Type B pancreatic cell (in vitro differentiated cells): Measurements from ENCODE around the gene CIAO2A. TPM values are rescaled to one million over a fixed set of nuclear protein-coding genes. Genes with fewer than 3 reads are reported as not detected.

Experiments
- DNase-seq: peaks from one replicate; pipeline ENCODE4 v3.0.0; 2021; ENCODE audit warnings: mixed read lengths; ENCODE audit not compliant: unreplicated experiment; ENCODE audit errors: extremely low spot score
- H3K27ac Mint-ChIP-seq: 2 replicates; pipeline ENCODE4 v1.8.0; 2021; ENCODE audit warnings: mild to moderate bottlenecking, mixed read lengths
- H3K27me3 Mint-ChIP-seq: 2 replicates; pipeline ENCODE4 v1.8.0; 2021; ENCODE audit warnings: mixed read lengths
- H3K36me3 Mint-ChIP-seq: 2 replicates; pipeline ENCODE4 v1.8.0; 2021; ENCODE audit warnings: mixed read lengths
- H3K4me1 Mint-ChIP-seq: one replicate; pipeline ENCODE4 v1.8.0; 2021; ENCODE audit warnings: mixed read lengths; ENCODE audit not compliant: unreplicated experiment
- H3K4me3 Mint-ChIP-seq: 2 replicates; pipeline ENCODE4 v1.8.0; 2021; ENCODE audit warnings: mild to moderate bottlenecking, mixed read lengths
- H3K9me3 Mint-ChIP-seq: 2 replicates; pipeline ENCODE4 v1.8.0; 2021; ENCODE audit warnings: mixed read lengths
- CTCF ChIP-seq: fragments of 200-600 bp; sonication (generic); conservative IDR thresholded peaks from 2 replicates; pipeline ENCODE4 v1.5.0; 2021; ENCODE audit warnings: antibody characterized with exemption, mild to moderate bottlenecking
- total RNA-seq: library from RNA; stranded (reverse); gene quantifications from 2 replicates; pipeline ENCODE4 v1.2.1, GENCODE V29; 2021; ENCODE audit warnings: low replicate concordance

The CIAO2A gene
- total RNA-seq, 1 donor from 2014 or later: 69.7 TPM

GRCh38 chr15:64071931-64072765, 21.5 kb downstream of the CIAO2A start:
- TF ChIP-seq CTCF: no peak
- Mint-ChIP-seq H3K4me3 (no peak overlapping the region), H3K27ac (no peak overlapping the region), H3K4me1 (peaks cover 4% of the 10 kb centered on the region), H3K27me3 (no peaks in the 10 kb centered on the region), H3K9me3 (no peaks in the 10 kb centered on the region), H3K36me3 (peaks cover 8% of the 10 kb centered on the region)
- no peak for DNase-seq

- Mint-ChIP-seq H3K4me3 (no peak overlapping the region), H3K9me3 (no peaks in the 10 kb centered on the region), H3K27ac (no peak overlapping the region), H3K36me3 (peaks cover 6% of the 10 kb centered on the region), H3K4me1 (peaks cover 4% of the 10 kb centered on the region), H3K27me3 (no peaks in the 10 kb centered on the region)
- no peak for TF ChIP-seq CTCF
- DNase-seq: no peak
Observed at GRCh38 chr15:64070965-64071851, 22.4 kb downstream of the CIAO2A start.

GRCh38 chr15:64070106-64070505, 23.5 kb downstream of the CIAO2A start:
- TF ChIP-seq CTCF: no peak
- DNase-seq: no peak
- Mint-ChIP-seq H3K27me3 (no peaks in the 10 kb centered on the region), H3K4me3 (no peak overlapping the region), H3K27ac (no peak overlapping the region), H3K9me3 (no peaks in the 10 kb centered on the region), H3K36me3 (peaks cover 3% of the 10 kb centered on the region), H3K4me1 (peaks cover 4% of the 10 kb centered on the region)

GRCh38 chr15:64068133-64068532, 25.5 kb downstream of the CIAO2A start:
- H3K27ac Mint-ChIP-seq: no peak overlapping the region
- DNase-seq: no peak
- no peak for TF ChIP-seq CTCF
- H3K4me1 Mint-ChIP-seq: peaks cover 4% of the 10 kb centered on the region
- H3K27me3 Mint-ChIP-seq: no peaks in the 10 kb centered on the region
- H3K4me3 Mint-ChIP-seq: no peak overlapping the region
- H3K9me3 Mint-ChIP-seq: no peaks in the 10 kb centered on the region
- peaks cover 3% of the 10 kb centered on the region for H3K36me3 Mint-ChIP-seq

- TF ChIP-seq CTCF: peak; percentile 91
- H3K27ac Mint-ChIP-seq: no peak overlapping the region
- peaks cover 4% of the 10 kb centered on the region for H3K4me1 Mint-ChIP-seq
- no peak overlapping the region for H3K4me3 Mint-ChIP-seq
- no peaks in the 10 kb centered on the region for H3K9me3 Mint-ChIP-seq
- DNase-seq: peak; percentile 76
- H3K36me3 Mint-ChIP-seq: peaks cover under 1% of the 10 kb centered on the region
- no peaks in the 10 kb centered on the region for H3K27me3 Mint-ChIP-seq
Observed at GRCh38 chr15:64067564-64068030, 26.0 kb downstream of the CIAO2A start.
